HG02588 (cell line): ENCODE measurements around the gene DAB1.

Experiments
- ATAC-seq: cut with Tn5 transposase; IDR thresholded peaks from one replicate; pipeline ENCODE4 v1.9.1; 2021; ENCODE audit warnings: mild to moderate bottlenecking, moderate library complexity; ENCODE audit not compliant: unreplicated experiment

The DAB1 gene

GRCh38 chr1:56965191-56965590 is 458.7 kb downstream of the DAB1 start:
- ATAC-seq: no peak

- no peak for ATAC-seq
Observed at GRCh38 chr1:56964349-56965017, 459.4 kb downstream of the DAB1 start.

- ATAC-seq: no peak
Observed at GRCh38 chr1:56963667-56964066, 460.2 kb downstream of the DAB1 start.

GRCh38 chr1:56961426-56961825 is 462.4 kb downstream of the DAB1 start:
- no peak for ATAC-seq

GRCh38 chr1:56958526-56958925 is 465.3 kb downstream of the DAB1 start:
- ATAC-seq: no peak

GRCh38 chr1:56957931-56958330 is 465.9 kb downstream of the DAB1 start:
- ATAC-seq: no peak

- ATAC-seq: no peak
Observed at GRCh38 chr1:56954664-56955063, 469.2 kb downstream of the DAB1 start.

GRCh38 chr1:56953386-56953785 is 470.5 kb downstream of the DAB1 start:
- no peak for ATAC-seq

GRCh38 chr1:56952501-56952900 is 471.4 kb downstream of the DAB1 start:
- no peak for ATAC-seq

GRCh38 chr1:56948403-56949023 is 475.3 kb downstream of the DAB1 start:
- no peak for ATAC-seq
